Measurements from ENCODE around the gene ZBTB12.
"Not testable (repeated sequence)": the region's sequence is repeated elsewhere in the genome, so short reads cannot be mapped to it uniquely, and the experiment has no call there.

DNA sequence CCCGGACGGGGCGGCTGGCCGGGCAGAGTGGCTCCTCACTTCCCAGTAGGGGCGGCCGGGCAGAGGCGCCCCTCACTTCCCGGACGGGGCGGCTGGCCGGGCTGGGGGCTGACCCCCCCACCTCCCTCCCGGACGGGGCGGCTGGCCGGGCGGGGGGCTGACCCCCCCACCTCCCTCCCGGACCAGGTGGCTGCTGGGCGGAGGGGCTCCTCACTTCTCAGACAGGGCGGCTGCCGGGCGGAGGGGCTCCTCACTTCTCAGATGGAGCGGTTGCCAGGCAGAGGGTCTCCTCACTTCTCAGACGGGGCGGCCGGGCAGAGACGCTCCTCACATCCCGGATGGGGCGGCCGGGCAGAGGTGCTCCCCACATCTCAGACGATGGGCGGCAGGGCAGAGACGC is 30.3 kb upstream of the ZBTB12 start:
- TF ChIP-seq POLR2A (IDR thresholded peaks at IDR 0.05; ENCODE audit: low read length); GATA1 (IDR thresholded peaks at IDR 0.05; ENCODE audit: low read depth, low read length): not testable (repeated sequence)
